Heart left ventricle (tissue), 13 donors: ENCODE data around the gene CLCF1.

Experiments used
- CTCF ChIP-seq, 12 donors: fragments of 200-600 bp; sonication (generic) in 4 of 12; IDR thresholded peaks; one replicate each; pipeline versions ENCODE4 v1.5.0 to v1.8.0; 2018 to 2022; ENCODE audit warnings: antibody characterized with exemption in 12 of 12, mild to moderate bottlenecking in 5 of 12
- POLR2A ChIP-seq, 2 donors: fragments of 450-650 bp; IDR thresholded peaks; one replicate each; pipeline ENCODE4 v1.6.1; 2017; ENCODE audit warnings: antibody characterized with exemption in 2 of 2, mild to moderate bottlenecking in 2 of 2, moderate library complexity in 2 of 2
- donor health status: ischemic (EF 13 %, LVEDD 7.1; RV severe dilation, severe dysfunction).
- donor health status: DM: no; HTN: yes; CAD: no.
- donor health status: DM: no; HTN: no; CAD: no.
- donor health status: ischemic (EF 25% LVEDD 6.9; RV normal size, moderate dysfunction).
- donor health status: ischemic (EF 25% LVEDD 5.7; RV mildly dilated, moderate dysfunction).
- donor health status: ischemic (EF 35%, LVEDD 5.7; RV mildly dilated, moderate dysfunction).
- donor health status: nonischemic (EF 11% LVEDD 7.7; RV severe dilation, severe dysfunction).
- donor health status: DM: yes; HTN: yes; CAD: no.
- donor health status: PGD.
- donor health status: ischemic (EF 29% LVEDD 5.4; RV normal size, mild dysfunction).
- donor health status: nonischemic (EF 23%, LVEDD 6.1; RV moderate dilation, normal function).

GRCh38 chr11:67409261-67409666 lies 35.9 kb upstream of the CLCF1 start:
- TF ChIP-seq CTCF (IDR thresholded peaks at IDR 0.05) = no peak
- TF ChIP-seq POLR2A (IDR thresholded peaks at IDR 0.05) = no peak
